ENCODE results near the gene APOA5. TPM values are rescaled to one million over a fixed set of nuclear protein-coding genes. Genes with fewer than 3 reads are reported as not detected.
"Not testable (repeated sequence)": the region's sequence is repeated elsewhere in the genome, so short reads cannot be mapped to it uniquely, and the experiment has no call there.

Gene APOA5
- total RNA-seq, 2 experiments from 2014 or later, result not detected

DNA sequence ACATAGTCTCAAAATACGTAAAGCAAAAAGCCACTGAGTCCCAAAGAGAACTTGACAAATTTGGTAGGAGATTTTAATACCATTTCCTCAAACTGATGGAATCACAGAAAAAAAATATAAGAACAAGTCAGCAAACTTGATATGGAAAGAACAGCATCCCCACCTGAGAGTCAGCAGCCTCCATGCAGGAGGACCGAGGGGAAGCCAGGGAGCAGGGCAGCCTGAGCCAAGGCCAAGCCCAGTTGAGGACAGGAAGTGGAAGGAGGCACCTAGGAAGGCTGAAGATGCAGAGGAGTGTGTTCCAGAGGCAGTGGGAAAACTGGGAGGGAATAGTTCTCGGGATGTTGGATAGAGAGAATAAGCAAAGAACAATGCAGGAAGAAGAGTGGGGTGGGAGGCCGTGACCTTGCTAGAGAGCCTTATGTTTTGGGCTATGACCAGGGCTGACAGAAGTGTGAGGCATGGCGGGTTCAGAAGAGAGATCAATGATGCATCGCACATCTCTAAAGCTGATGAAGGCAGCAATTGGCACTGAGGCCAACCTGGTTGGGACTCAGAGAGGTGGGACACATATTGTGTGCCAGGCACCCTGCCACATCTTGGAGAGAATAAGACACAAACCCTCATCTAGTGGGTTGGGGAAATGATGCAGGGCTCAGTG is 16.1 kb upstream of the APOA5 start:
- no peaks in the 10 kb centered on the region for H3K36me3 Mint-ChIP-seq

DNA sequence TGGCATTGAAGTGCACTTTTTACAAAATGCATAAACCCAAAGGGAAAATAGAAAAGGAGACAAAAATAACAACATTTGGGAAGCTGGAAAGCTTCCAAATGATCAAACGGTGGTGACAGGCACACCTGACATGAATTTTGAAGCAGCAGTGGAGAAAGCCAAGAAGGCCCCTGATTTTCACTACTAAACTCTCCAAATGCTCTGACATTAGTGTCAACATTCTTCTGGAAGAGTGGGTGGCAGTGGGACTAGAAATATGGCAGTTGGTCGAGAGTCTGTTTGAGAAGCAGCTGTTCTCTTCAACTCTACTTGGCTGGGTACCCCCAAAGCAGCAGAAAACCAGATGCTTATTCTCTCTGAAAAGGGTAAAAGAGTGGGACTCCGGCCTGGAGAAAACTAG is 12.3 kb upstream of the APOA5 start:
- H3K4me1 Mint-ChIP-seq (ENCODE audit: low read depth), result no peaks in the 10 kb centered on the region
- no peaks in the 10 kb centered on the region for H3K9me3 Mint-ChIP-seq
- H3K27me3 Mint-ChIP-seq, result peaks cover 11% of the 10 kb centered on the region
- intact Hi-C loops (cut with micrococcal nuclease), result no loop called here
- H3K36me3 Mint-ChIP-seq, result no peaks in the 10 kb centered on the region
- ChIA-PET CTCF (no interaction called here), POLR2A (no interaction called here)
- no peak overlapping the region for H3K27ac Mint-ChIP-seq
- no peak for DNase-seq
- H3K4me3 Mint-ChIP-seq, result no peak overlapping the region

More for the DNA sequence above, 16.1 kb upstream of the APOA5 start:
- H3K4me3 Mint-ChIP-seq, result no peak overlapping the region
- ChIA-PET CTCF (interaction anchor here (1.2 kb wide), 1 partner anchor 28 kb away, joined by 3 read pairs; no protein-coding TSS in a partner anchor), POLR2A (no interaction called here)
- H3K9me3 Mint-ChIP-seq, result no peaks in the 10 kb centered on the region
- H3K27ac Mint-ChIP-seq, result no peak overlapping the region
- intact Hi-C loops (cut with micrococcal nuclease), result no loop called here
- no peaks in the 10 kb centered on the region for H3K4me1 Mint-ChIP-seq (ENCODE audit: low read depth)
- peaks cover 2% of the 10 kb centered on the region for H3K27me3 Mint-ChIP-seq
- no peak for DNase-seq

DNA sequence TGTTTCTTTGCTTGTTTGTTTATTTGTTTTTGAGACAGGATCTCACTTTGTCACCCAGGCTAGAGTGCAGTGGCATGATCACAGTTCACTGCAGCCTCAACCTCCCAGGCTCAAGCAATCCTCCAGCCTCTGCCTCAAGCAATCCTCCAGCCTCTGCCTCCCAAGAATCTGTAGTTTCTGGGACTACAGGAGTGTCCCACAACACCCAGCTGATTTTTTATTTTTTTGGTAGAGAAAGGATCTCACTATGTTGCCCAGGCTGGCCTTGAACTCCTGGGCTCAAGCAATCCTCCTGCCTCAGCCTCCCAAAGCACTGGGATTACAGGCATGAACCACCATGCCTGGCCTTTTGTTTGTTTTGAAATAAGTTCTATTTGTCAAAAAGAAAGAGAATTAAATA is 10.0 kb upstream of the APOA5 start:
- H3K4me3 Mint-ChIP-seq; H3K9me3 Mint-ChIP-seq; DNase-seq; H3K4me1 Mint-ChIP-seq (ENCODE audit: low read depth); H3K36me3 Mint-ChIP-seq; intact Hi-C loops (cut with micrococcal nuclease); POLR2A ChIA-PET; H3K27ac Mint-ChIP-seq: not testable (repeated sequence)
- H3K27me3 Mint-ChIP-seq, result peaks cover 11% of the 10 kb centered on the region
- CTCF ChIA-PET, result interaction anchor here (1.0 to 3.1 kb wide), 2 partner anchors 10 to 11 kb away, joined by 3 to 13 read pairs; partner anchors contain the start of gene APOA5

DNA sequence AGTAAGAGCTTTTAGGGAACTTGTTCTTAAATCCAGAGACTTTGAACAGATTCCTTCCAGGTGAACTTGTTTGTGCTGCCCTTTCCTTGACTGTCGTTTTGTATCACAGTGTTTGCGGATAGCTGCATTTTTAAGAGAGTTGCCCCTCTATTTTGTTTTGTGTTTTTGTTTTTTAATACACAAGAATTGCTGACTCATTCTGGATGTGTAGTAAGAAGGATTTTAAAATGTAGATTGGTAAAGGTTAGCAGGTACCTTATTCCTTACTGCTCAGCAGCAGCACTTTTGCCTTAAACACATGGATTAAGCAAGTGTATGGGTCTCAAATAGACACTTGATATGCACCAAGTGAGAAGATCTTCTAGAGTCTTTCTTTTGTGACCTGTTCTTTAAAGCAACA is 8.9 kb upstream of the APOA5 start:
- Mint-ChIP-seq H3K27ac (no peak overlapping the region), H3K4me1 (ENCODE audit: low read depth) (peaks cover 4% of the 10 kb centered on the region), H3K36me3 (no peaks in the 10 kb centered on the region), H3K27me3 (peaks cover 13% of the 10 kb centered on the region), H3K4me3 (no peak overlapping the region), H3K9me3 (no peaks in the 10 kb centered on the region)
- intact Hi-C loops (cut with micrococcal nuclease), result no loop called here
- POLR2A ChIA-PET, result no interaction called here
- CTCF ChIA-PET, result interaction anchor here (1.2 to 3.1 kb wide), 3 partner anchors 10 to 305 kb away, joined by 5 to 13 read pairs (median 10); partner anchors contain the start of gene APOA5
- DNase-seq, result no peak

DNA sequence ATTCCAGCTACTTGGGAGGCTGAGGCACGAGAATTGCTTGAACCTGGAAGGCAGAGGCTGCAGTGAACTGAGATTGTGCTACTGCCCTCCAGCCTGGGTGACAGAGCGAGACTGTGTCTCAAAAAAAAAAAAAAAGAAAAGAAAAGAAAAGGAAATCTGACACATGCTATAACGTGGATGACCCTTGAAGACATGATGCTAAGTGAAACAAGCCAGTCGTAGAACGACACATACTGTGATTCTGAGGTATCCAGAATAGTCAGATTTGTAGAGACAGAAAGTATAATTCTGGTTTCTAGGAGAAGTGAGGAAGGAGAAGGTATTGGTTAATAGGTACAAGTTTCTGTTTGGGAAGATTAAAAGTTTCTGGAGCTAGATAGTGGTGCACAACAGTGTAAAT is 6.7 kb upstream of the APOA5 start:
- H3K4me3 Mint-ChIP-seq, result no peak overlapping the region
- H3K9me3 Mint-ChIP-seq, result no peaks in the 10 kb centered on the region
- peaks cover 4% of the 10 kb centered on the region for H3K4me1 Mint-ChIP-seq (ENCODE audit: low read depth)
- no peak overlapping the region for H3K27ac Mint-ChIP-seq
- no peak for DNase-seq
- intact Hi-C loops (cut with micrococcal nuclease), result no loop called here
- peaks cover 13% of the 10 kb centered on the region for H3K27me3 Mint-ChIP-seq
- H3K36me3 Mint-ChIP-seq, result no peaks in the 10 kb centered on the region
- POLR2A ChIA-PET, result interaction anchor here (1.4 kb wide), 1 partner anchor 38 kb away, joined by 3 read pairs; no protein-coding TSS in a partner anchor
- CTCF ChIA-PET, result interaction anchor here (2.5 to 3.8 kb wide), 3 partner anchors 8 to 308 kb away, joined by 10 to 26 read pairs (median 13); partner anchors contain the start of gene APOA5

DNA sequence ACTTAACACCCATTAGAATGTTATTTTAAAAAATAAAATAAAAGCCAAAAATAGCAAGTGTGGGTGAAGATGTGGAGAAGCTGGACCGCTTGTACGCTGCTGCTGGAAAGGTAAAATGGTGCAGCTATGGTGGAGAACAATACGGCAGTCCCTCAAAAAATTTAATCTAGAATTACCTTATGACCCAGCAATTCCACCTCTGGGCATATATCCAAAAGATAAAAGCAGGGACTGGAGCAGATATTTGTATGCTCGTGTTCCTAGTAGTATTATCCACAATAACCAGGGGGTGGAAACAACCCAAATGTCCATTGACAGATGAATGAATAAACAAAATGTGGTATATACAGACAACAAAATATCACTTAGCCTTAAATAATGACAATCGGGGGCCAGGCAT is 6.1 kb upstream of the APOA5 start:
- Mint-ChIP-seq H3K27me3 (peaks cover 12% of the 10 kb centered on the region), H3K27ac (no peak overlapping the region), H3K4me3 (no peak overlapping the region), H3K9me3 (no peaks in the 10 kb centered on the region), H3K36me3 (no peaks in the 10 kb centered on the region), H3K4me1 (ENCODE audit: low read depth) (peaks cover 4% of the 10 kb centered on the region)
- intact Hi-C loops (cut with micrococcal nuclease), result no loop called here
- ChIA-PET POLR2A (no interaction called here), CTCF (interaction anchor here (3.8 kb wide), 1 partner anchor 38 kb away, joined by 26 read pairs; no protein-coding TSS in a partner anchor)
- DNase-seq, result no peak

DNA sequence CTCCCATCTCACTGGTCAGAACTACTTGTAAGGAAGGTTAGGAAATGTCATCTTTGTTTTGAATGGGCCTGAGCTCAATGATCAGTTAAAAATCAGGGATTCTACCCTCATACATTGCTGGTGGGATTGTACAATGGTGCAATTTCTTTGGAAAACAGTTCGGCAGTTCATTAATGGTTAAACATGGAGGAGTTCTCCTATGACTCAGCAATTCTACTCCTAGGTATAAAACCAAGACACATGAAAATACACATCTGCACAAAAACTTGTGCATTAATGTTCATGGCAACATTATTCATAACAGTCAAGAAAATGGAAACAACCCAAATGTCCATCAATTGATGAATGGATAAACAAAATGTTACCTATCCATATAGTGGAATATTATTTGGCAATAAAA is 4.9 kb upstream of the APOA5 start:
- H3K36me3 Mint-ChIP-seq, result no peaks in the 10 kb centered on the region
- POLR2A ChIA-PET, result no interaction called here
- no peak for DNase-seq
- peaks cover 10% of the 10 kb centered on the region for H3K27me3 Mint-ChIP-seq
- no peaks in the 10 kb centered on the region for H3K9me3 Mint-ChIP-seq
- intact Hi-C loops (cut with micrococcal nuclease), result no loop called here
- H3K27ac Mint-ChIP-seq, result no peak overlapping the region
- CTCF ChIA-PET, result interaction anchor here (0.5 to 3.8 kb wide), 3 partner anchors 9 to 342 kb away, joined by 3 to 26 read pairs (median 3); partner anchors contain the start of gene ZPR1
- no peak overlapping the region for H3K4me3 Mint-ChIP-seq
- peaks cover 4% of the 10 kb centered on the region for H3K4me1 Mint-ChIP-seq (ENCODE audit: low read depth)

DNA sequence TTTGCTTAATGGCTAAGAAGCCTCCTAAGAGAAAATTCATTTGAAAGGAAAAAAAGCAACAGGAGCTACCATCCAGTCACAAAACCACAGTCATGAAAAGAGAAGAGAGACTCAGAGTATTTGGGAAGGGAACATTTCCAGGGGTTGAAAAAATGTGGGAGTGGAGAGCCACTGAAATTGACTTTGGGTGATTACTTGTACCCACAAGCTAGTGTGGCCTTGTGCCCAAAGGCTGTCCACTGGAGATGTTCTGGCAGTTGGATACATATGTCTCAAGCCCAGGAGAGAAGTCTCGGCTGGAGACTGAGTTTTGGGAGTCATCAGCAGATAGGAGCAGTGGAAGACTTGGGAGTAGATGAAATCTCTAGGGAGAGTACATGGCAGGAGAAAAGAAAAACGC is 3.2 kb upstream of the APOA5 start:
- no peak for DNase-seq
- Mint-ChIP-seq H3K4me3 (no peak overlapping the region), H3K27ac (no peak overlapping the region), H3K36me3 (no peaks in the 10 kb centered on the region), H3K4me1 (ENCODE audit: low read depth) (peaks cover 9% of the 10 kb centered on the region), H3K27me3 (peaks cover 5% of the 10 kb centered on the region), H3K9me3 (no peaks in the 10 kb centered on the region)
- CTCF ChIA-PET, result interaction anchor here (10.3 kb wide), 1 partner anchor 42 kb away, joined by 187 read pairs; the partner anchor contains the start of gene APOA1
- POLR2A ChIA-PET, result no interaction called here
- intact Hi-C loops (cut with micrococcal nuclease), result no loop called here

DNA sequence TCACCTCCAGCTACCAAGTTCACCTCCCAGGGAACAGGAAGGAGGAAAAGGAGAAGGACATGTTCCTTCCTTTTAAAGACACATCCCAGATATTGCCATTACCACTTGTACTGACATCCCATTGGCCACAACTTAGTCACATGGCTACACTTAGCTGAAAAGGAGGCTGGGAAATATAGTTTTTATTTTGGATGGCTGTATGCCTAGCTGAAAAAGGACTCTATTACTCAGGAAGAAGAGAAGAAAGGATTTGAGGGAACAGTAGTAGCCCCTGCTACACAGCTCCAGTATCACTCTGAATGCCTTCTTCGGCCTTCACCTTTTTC is 2.1 kb upstream of the APOA5 start:
- intact Hi-C loops (cut with micrococcal nuclease), result no loop called here
- ChIA-PET POLR2A (no interaction called here), CTCF (interaction anchor here (0.6 to 10.3 kb wide), 4 partner anchors 11 to 346 kb away, joined by 3 to 187 read pairs (median 76); partner anchors contain the start of genes APOA1 and SIK3)
- H3K27ac Mint-ChIP-seq, result no peak overlapping the region
- H3K4me3 Mint-ChIP-seq, result no peak overlapping the region
- no peak for DNase-seq
- H3K36me3 Mint-ChIP-seq, result no peaks in the 10 kb centered on the region
- H3K27me3 Mint-ChIP-seq, result peaks cover 2% of the 10 kb centered on the region
- H3K4me1 Mint-ChIP-seq (ENCODE audit: low read depth), result peaks cover 10% of the 10 kb centered on the region
- no peaks in the 10 kb centered on the region for H3K9me3 Mint-ChIP-seq

DNA sequence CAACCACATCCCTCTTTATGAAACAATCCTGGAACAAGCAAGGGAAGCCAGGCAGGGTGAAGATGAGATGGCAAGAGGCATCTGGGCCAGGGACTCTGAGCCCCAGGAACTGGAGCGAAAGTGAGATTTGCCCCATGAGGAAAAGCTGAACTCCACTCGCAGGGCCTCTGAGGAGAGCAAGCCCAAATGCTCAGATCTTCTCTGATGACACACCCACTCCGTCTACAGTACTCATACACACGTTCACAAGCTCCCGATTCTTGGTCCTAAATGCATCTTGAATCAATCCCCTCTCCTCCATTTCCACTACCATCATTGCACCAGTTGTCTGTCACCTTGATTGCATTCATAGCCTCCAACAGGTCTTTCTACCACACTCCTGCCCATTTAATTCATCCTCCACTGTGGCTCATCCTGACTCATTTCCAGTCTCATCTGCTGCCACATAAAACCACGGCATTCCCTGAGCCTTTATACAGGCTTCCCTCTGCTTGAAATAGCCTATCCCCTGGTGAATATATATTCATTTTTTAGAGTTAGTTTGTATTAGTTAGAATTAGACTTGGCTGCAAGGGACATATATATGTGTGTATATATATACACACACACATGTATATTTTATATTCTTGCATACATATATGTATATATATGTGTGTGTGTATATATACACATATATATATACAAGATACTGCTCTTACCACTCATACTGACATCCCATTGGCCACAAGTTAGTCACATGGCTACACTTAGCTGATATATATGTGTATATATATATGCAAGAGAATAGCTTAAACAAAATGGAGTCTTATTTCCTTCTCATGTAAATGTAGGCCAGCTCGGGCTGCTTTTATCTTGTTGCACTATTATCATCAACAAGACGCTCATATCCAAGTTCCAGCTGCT is 1.4 kb upstream of the APOA5 start:
- CTCF ChIA-PET, result interaction anchor here (0.6 to 10.3 kb wide), 5 partner anchors 10 to 347 kb away, joined by 3 to 187 read pairs (median 20); partner anchors contain the start of genes APOA1 and SIK3
- POLR2A ChIA-PET, result interaction anchor here (1.1 kb wide), 1 partner anchor 306 kb away, joined by 3 read pairs; the partner anchor contains the start of gene SIK3
- Mint-ChIP-seq H3K27ac (no peak overlapping the region), H3K36me3 (no peaks in the 10 kb centered on the region), H3K9me3 (no peaks in the 10 kb centered on the region), H3K4me1 (ENCODE audit: low read depth) (peaks cover 12% of the 10 kb centered on the region), H3K4me3 (no peak overlapping the region), H3K27me3 (peaks cover 2% of the 10 kb centered on the region)
- intact Hi-C loops (cut with micrococcal nuclease), result no loop called here
- no peak for DNase-seq

DNA sequence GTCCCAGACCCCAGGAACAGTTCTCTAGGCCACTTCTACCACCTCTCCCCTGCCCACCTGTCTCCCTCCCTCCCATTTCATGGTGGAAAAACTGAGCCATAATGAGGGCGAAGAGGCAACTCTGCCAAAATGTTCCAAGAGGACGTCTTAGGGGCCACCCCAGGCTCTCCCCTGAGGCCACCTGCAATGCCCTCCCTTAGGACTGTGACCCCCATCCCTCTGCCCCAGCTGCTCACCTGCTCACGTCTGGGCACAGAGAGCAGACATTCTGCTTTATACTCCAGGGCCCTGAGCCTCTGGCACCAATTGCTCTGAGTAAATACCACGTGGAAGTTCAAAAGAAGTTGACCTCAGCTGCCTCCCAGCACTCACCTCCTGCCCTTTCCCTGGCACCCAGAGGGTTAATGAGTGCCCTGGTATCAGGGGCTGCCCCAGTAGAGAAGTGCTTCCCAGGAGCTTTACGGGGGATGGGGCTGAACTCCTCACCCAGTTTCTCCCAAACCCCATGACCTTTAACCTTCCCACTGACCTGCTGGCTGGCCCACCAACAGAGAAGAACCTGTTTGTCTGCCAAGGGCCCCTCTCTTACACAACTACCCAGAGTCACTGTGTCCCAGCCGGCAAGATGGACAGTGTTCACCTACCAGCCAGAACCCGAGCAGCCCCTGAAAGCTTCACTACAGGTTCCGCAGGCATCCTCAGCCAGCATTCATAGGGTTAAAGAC is 627 bp upstream of the APOA5 start:
- POLR2A ChIA-PET, result interaction anchor here (1.1 to 2.9 kb wide), 2 partner anchors 44 to 306 kb away, joined by 3 to 9 read pairs; partner anchors contain the start of gene SIK3
- CTCF ChIA-PET, result interaction anchor here (0.9 to 10.3 kb wide), 12 partner anchors 9 to 438 kb away, joined by 3 to 187 read pairs (median 15); partner anchors contain the start of genes APOA1, APOA4, BUD13 and PAFAH1B2
- DNase-seq, result no peak
- H3K9me3 Mint-ChIP-seq, result no peaks in the 10 kb centered on the region
- H3K36me3 Mint-ChIP-seq, result peaks cover 2% of the 10 kb centered on the region
- H3K4me1 Mint-ChIP-seq (ENCODE audit: low read depth), result peaks cover 12% of the 10 kb centered on the region
- intact Hi-C loops (cut with micrococcal nuclease), result no loop called here
- H3K4me3 Mint-ChIP-seq, result no peak overlapping the region
- H3K27ac Mint-ChIP-seq, result no peak overlapping the region
- H3K27me3 Mint-ChIP-seq, result peaks cover 2% of the 10 kb centered on the region
